Stimulated activated CD8-positive, alpha-beta memory T cell treated with anti-CD3 and anti-CD28 coated beads, Interleukin-4, amount 100 ng/mL, for 4 hours (primary cell): Measurements from ENCODE around the gene CHMP1A.

Experiments used
- DNase-seq, 2 donors: peaks; one replicate each; pipeline ENCODE4 v3.0.0-alpha.2; 2020; ENCODE audit warnings: low read depth in 2 of 2, low spot score in 1 of 2

CHMP1A gene

DNA sequence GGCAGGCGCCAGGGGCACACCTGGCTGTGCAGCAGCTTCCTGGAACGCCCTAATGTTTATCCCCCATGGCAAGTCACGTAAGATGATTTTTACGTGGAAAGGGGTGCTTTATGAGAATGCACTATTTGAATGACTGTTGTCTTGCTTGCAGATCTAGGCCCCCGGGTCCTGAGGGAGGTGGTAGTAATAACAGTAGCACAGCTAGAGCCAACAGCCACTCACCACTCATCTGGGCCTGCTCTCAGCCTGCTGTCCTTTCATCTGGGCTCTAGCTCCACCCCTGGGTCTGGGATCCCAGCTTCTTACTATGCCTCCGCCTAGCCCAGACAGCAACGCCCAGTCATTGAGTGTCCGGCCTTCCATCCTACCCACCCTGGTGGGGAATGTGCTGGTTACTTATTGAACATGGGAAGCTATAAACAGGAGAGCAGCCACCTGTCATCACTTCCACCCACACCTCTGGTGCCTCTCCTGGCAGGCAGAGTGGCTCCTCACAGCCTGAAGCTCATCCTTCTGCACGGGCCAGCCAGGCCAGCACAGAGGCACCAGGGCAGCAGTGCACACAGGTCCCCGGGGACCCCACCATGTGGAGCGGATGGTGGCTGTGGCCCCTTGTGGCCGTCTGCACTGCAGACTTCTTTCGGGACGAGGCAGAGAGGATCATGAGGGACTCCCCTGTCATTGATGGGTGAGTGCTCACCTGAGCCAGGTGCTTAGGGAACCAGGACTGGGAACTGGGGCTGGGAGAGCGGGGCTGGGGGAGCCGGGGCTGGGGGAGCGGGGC, 27.5 kb downstream of the CHMP1A start:
- DNase-seq: no peak

DNA sequence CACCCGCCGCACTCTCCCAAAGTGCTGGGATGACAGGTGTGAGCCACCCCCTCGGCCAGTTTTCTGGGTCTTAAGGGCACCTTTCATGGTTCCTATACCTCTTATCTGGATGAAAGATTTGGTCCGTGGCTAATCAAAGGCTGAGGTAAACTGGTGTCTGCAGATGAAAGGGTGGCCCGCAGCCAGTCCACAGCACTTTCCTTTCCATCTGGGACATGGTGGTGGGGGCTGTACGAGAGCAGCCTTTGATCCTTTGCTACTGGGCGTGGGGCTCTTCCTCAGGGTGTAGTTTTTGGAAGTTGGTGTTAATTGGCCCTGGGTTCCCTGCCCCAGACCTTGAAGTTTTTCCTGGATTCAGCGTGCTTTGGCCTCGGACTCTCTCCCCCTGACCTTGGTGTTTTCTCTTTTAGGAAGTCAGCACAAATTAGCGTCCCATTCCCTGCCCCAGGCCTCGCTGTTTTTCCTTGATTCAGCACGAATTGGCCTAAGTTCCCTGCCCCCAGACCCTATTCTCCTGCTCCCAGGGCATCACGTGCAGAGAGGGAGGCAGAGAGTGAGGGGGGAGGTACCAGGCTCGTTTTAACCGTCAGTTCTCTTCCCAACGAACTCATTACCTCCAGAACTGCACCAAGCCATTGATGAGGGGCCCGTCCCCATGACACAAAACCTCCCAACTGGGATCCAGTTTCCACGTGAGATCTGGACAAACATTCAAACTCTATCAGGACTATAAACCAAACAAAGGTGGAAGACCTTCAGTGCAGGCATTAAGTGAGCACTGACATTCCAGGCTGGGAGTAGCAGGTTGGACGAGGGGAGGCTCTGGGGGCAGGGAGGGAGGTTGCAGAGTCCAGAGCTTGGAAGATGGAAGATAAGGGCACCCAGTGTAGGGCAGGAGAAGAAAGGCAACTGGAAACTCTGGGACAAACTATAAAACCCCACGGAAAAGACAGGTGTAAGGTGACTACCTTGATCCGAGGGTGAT, 32.4 kb downstream of the CHMP1A start:
- no peak for DNase-seq

DNA sequence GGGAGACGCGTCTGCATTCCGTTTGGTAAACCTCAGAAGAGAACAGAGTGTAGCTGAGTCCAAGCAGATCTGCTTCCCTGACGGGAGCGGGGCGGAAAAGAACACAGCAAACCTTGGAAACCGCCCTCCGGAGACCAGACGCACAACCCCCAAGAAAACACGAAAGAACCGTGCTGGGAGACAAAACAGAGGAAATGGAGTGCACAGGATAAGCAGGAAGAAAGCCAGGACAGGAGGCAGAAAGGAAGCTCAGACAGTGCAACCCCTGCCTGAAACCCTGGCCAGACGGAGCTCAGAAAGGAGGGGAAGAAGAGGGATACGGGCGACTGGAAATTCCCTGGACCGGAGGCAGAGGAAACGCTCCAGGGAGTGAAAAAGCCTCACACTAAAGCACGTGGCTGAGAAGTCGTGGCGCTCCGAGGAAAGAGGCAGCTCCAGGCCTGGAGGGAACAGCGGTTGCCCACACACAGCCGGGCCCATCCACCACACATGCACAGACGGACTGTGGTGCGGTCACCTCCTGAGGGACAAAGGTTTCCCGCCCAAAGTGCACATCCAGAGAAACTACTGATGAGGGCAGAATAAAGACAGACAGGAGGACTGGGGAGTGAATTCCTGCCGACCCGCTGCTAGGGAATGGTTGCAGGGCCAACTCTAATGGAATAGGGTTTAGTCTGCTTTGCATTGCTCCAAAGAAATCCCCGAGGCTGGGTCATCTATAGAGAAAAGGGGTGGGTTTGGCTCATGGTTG, 33.8 kb downstream of the CHMP1A start:
- DNase-seq: no peak

DNA sequence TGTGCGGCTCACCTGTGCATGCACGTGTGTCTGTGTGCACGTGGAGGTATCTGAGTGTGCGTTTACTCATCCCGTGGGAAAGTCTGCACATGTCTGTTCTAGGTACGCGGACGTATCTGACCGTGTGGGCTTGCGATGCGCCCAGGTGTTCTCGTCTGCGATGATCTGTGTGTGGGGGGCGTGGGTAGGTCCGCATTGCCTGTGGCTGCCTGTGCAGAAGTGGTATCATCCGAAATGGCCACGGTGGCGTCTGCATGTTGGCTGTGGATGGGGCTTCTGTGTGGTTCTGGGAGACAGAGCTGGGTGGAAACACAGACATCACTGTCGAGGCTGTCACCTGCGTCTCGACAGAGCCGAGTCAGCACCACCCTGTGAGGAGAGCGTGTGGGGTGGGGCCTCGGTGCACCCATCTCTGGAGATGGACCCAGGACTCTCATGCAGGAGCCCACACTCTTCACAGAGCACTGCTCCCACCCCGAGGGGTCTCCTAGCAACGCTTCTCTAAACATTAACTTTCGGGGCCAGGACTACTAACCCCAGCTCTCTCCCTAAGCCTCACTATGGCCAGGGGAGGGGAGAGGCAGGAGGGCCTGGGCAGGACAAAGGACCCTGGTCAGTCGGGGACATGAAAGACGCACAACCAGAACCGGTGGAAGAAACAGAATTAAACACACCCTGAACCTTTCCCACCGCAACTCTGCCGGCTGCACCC, 35.7 kb downstream of the CHMP1A start:
- no peak for DNase-seq

DNA sequence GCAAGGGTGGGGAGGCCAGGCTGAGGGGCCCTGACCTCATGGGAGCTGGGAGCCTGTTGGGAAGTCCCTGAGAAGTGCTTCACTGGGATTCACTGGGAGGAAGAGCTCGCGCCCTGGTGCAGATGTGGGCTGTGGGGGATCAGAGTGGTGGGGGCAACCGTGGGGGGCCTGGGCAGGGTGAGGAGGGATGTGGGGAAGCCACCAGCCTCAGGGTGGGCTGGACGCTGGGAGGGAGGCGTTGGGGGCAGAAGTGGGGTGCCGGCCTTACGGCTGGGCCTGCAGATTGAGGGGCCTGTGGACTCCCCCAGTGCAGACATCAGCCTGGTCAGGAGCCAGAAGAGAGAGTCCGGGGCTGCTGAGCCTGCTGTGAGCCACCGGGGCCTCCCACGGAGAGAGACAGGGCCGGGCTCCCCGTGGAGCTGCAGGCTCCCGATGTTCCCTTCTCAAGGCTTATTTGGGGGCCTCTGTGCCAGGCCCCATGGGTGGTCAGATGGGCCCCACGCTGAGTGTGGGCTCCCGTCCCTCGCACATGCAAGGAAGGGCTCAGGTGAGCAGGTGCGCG, 36.3 kb downstream of the CHMP1A start:
- no peak for DNase-seq

DNA sequence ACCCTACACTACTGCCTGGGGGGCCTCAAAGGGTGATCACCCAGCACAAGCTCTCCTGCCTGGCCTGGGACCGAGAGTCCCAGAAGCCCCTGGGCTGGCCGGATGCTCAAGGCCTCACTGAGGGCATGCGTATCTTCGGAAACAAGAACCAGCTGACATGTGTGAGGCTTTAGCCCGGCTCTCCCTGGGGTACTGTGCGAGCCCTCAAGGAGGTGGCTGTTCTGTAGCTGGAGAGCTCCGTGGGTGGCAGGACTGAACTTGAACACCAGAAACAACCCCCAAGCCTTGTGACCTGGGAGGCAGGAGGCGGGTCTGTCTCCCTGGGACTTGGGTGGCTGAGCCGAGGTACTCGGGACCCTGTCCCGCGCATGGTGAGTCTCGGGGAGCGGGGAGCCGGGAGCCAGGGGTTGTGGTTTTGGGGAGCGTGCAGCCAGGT, 37.1 kb downstream of the CHMP1A start:
- no peak for DNase-seq

DNA sequence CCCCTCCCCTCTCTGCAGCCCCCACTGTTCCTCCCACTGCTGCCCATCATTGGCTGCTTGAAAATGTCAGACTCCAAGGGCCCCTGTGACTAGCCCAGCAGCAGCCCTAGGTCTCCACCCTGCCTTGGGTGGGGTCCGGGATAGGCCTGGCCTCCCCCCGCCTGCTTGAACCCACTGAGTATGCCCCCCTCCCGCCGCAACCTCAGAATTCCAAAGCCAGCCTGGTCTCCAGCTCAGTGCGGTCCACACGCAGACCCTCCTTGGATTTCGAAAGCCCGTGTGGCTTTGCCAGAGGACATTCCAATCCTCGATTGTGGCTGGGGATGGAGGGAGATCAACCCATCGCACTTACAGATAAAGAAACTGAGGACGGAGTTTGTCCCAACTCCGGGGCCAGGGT, 37.7 kb downstream of the CHMP1A start:
- DNase-seq: no peak

DNA sequence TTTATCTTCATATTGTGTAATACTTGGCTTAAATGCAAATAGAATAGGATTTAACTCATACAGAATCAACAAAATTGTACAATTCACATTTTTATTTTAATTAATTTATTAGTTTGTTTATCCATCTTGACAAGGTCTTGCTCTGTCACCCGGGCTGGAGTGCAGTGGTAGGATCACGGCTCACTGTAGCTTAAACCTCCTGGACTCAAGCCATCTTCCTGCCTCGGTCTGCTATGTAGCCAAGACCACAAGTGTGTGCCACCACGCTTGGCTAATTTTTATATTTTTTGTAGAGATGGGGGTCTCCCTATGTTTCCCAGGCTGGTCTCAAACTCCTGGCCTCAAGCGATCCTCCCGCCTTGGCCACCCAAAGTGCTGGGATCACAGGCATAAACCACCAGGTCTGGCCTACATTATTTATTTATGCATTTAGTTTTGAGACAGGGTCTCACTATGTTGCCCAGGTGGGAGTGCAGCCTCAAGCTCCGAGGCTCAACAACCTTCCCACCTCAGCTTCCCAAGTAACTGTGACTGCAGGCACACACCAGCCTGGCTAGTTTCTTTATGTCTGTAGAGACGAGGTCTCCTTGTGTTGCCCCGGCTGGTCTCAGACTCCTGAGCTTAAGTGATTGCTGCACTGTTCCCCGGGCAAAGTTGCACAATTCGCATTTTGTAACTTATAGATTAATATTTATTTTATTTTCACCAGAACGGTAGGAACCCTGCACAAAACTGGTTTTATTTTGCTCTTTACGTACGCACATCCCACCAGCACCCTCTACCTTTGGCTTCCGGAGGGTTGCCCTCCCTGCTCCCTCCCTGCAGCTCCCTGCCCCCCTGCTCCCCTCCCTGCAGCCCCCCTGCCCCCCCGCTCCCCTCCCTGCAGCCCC, 39.2 kb downstream of the CHMP1A start:
- DNase-seq: no peak

DNA sequence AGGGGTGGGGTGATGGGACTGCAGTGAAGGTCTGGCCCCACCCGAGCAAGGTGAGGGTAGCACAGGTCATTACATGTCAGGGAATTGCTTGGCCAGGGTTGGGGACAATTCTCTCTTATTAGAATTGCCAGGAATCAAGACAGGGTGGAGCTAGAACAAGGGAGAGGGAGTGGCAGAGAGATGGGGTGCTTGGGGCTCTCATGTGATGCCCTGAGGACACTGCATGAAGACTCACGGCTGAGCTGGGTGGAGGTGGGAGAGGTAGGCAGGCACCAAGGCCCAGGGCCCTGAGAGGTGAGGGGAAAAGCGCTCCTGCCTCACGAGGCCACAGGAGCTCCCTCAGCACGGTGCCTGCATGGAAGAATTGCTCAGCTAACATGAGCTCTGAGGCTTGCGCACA, 40.5 kb downstream of the CHMP1A start:
- DNase-seq: no peak

DNA sequence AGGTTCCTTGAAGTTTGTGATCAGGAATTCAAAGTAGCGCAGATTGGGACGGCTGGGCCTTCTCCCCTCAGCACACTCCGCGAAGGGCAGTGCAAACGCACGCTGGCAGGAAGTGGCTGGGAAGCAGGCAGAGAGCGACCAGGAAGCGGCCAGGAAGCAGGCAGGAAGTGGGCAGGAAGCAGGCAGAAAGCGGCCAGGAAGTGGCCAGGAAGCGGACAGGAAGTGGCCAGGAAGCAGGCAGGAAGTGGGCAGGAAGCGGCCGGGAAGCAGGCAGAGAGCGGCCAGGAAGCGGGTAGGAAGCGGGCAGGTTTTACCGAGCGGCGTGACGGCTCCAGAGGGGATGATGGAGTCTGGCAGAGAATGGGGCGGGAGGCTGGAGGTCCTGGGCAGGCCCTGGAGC, 40.9 kb downstream of the CHMP1A start:
- no peak for DNase-seq

DNA sequence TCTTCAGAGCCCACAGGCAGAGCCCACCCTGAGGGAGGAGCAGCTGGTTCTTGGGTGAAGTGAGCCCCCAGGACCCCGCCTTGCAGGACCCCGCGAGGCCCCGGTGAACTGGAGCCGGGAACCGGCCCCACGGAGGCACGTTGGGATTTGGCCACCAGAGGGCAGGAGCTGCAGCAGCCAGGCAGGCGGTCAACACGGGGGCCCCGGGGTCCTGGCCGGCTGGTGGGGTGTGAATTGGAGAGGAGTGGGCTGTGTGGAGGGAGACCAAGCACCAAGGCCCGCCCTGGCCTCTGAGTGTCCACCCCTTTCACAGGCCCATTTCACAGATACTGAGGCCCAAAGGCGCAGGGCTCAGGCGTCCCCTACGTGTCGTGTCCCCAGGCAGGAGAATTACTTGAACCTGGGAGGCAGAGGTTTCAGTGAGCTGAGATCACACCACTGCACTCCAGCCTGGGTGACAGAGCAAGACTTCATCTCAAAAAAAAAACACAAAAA, 41.9 kb downstream of the CHMP1A start:
- DNase-seq: no peak

DNA sequence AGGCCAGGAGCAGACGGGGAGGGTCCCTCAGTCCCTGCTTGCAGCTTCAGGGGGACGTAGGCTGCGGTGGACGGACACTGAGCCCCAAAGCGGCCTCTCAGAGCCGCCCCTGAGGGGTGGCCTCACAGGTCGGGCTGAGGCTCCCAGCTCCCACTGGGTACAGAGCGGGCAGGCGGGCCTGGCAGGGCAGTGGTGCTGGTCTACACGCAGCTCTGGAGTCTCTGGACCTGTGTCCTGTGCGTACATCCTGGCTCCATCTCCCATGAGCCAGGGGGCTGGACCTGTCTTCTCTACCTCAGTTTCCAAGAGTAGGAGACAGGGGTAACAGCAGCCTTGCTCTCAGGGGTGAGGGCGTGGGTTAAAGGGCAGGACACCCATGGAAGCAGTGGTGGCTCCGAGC, 42.3 kb downstream of the CHMP1A start:
- no peak for DNase-seq

DNA sequence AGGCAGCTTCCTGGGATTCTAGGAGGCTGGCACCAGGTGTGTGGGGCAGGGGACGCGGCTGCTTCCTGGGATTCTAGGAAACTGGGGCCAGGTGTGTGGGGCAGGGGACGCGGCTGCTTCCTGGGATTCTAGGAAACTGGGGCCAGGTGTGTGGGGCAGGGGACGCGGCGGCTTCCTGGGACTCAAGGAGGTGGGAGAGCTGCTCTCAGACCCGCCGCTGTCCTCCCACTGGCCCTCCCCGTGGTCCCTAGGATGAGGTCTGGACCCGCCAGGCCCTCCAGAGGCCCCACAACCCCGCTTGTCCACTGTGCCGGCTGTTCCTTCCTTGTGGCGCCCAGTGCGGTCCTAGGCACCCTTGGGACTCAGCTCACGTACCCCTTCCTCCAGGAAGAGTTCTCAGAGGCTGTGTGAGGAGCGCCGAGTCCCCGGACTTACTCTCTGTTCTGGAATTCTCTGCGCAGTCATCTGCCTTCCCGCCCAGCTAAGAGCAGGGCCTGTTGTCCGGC, 43.5 kb downstream of the CHMP1A start:
- DNase-seq: no peak

DNA sequence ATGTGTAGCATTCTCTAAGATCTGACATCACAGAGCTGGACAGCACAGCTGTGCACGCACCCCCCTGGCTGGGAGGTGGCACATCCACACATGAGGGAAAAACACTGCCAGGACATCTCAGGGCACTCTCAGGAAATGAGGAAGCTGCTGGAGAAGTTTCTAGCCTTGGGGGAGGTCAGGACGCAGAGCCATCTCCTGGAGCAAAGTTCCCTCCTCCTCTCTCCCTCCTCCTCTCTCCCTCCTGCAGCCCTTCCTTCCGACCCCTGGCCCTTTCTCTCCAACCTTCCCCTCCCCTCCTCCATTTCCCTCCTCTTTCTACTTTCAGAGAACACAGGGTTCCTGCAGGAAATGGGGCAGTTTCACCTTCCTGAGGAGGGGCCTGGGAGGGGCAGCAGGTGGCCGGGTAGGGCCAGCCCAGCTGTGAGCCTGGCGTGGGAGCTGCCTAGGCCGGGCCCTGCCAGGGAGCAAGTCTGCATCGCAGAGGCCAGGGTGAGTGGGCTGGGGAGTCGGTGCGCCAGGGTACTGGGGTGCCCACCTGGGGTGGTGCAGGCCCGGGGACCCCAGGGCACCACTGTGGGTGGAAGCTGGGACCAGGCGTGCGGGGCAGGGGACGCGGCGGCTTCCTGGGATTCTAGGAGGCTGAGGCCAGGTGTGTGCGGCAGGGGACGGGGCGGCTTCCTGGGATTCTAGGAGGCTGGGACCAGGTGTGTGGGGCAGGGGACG, 44.1 kb downstream of the CHMP1A start, which contains the start of gene DPEP1:
Gene DPEP1, plus strand, starts transcription at position 412 of the 723 bp plus-strand sequence. CDS start 16,769 bp downstream, outside the sequence.
- DNase-seq: no peak

DNA sequence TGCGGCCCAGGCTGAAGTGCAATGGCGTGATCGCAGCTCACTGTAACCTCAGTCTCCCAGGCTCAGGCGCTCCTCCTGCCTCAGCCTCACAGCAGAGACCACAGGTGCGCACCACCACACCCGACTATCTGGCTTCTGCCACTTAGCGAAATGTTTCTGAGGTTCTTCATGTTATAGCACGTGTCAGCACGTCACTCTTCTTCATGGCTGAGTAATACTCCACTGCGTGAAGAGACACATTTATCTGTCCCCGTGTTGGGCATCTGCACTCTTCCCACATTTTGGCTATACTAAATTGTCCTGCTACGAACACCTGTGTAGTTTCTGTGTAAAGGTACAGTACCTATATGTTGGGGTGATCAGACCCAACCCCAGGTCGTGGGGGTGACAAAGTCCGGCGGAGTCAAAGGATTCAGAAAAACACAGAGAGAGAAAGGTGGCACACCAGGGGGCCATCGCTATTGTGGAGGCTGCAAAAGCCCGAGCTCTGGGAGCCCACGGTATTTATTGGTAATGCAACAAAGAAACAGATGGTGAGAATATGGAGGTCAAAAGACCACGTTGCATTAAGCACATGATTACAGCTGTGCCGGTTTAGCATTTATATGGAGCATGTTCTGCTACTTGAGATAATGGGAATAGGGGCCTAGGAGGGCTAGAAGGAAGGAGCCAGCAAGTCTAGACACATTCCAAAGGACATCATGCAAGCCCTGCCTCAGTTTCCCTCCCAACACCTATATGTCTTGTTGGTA, 44.9 kb downstream of the CHMP1A start:
- DNase-seq: no peak

DNA sequence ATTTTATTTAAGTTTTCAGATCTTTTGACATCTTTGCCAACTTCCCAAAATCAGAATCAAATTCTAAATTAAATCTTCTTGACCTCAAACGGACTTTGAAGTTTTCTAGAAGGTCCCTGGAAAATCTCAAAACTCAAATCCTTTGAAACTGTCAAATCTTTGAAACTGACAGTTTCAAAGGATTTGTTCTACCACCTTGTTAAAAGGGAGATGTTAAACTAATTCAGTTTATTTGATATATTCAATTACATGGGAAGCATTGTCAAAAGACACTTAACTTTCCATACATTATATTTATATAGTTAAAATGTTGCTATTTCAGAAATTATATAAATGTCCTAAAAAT, 47.4 kb downstream of the CHMP1A start:
- DNase-seq: no peak

DNA sequence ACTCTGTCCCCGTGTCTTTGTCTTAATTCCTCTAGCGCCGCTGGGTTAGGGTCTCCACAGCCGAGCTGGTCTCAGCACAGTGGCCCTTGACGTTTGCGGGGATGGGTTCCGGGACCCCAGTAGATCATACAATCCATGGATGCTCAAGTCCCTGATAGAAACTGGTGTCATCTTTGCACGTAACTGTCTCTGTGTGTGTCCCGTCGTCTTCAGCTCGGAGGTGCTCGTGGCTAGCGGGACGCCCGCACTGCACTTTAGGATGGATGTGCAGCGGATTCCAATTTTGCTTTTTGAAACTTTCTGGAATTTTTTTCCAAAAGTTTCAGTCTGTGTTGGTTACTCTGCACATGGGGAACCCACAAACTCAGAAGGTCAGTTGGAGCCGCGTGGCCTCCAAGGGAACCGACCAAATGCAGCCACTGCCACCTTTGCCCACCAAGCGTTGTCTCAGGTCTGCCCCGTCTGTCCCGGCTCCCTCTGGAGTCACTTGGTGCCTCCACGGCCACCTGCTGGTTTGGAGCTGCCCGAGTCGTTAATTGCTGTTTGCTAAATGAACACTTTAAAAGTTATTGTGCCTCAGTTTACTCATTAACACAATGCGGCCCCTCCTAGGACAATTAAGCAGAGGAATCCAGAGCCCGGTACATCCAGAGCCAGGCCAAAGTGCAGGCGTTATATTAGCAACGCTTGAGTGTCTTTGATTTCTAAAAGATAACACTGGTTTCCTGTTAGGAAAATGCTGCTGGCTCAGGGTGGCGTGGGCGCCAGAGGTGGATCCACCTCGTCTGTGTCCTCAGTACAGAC, 49.4 kb downstream of the CHMP1A start:
- no peak for DNase-seq
